ENCODE data around the gene AKAP6. TPM values are rescaled to one million over a fixed set of nuclear protein-coding genes. Genes with fewer than 3 reads are reported as not detected.

AKAP6 gene
- total and polyA plus RNA-seq, 2 of the 8 experiments (the other 6 are each of a cell fraction or from before 2014, with no cell fraction given) = 0.09 to 0.89 TPM

GRCh38 chr14:32559590-32559989 lies 230.5 kb downstream of the AKAP6 start:
- FAIRE-seq = no peak
- H3K4me3 ChIP-seq (ENCODE audit: extremely low read depth in 1 of 4, insufficient read depth in 2 of 4, low read depth in 3 of 4, low read length in 4 of 4) = no peak overlapping the region
- no peaks in the 10 kb centered on the region for H3K27me3 ChIP-seq (replicated peaks in 1 of 4; ENCODE audit: control insufficient read depth in 3 of 4, extremely low read depth in 1 of 4, insufficient read depth in 3 of 4, low read length in 3 of 4)
- H3K23me2 ChIP-seq (ENCODE audit: low read depth, low read length) = no peaks in the 10 kb centered on the region
- no peak overlapping the region for H3K9ac ChIP-seq (replicated peaks in 1 of 4; ENCODE audit: extremely low read depth in 1 of 4, low read depth in 3 of 4, low read length in 3 of 4)
- H3K4me1 ChIP-seq (replicated peaks in 1 of 4; ENCODE audit: control insufficient read depth in 3 of 4, insufficient read depth in 4 of 4, low read length in 3 of 4) = peaks cover 0 to 3% (median 0%) of the 10 kb centered on the region in 4 experiments; a peak in 1 of 7 replicates
- H4K5ac ChIP-seq (ENCODE audit: insufficient read length, low read depth, low read length) = no peak overlapping the region
- no peaks in the 10 kb centered on the region for H3K9me3 ChIP-seq (ENCODE audit: insufficient read depth in 2 of 2, low read depth in 1 of 2, low read length in 1 of 2)
- H4K8ac ChIP-seq (ENCODE audit: extremely low read depth, insufficient read depth, low read length) = no peak overlapping the region
- no peak overlapping the region for H2AK5ac ChIP-seq (ENCODE audit: low read depth, low read length)
- WGBS, 2 experiments (ENCODE audit: extremely low coverage in 1 of 2, insufficient coverage in 1 of 2, insufficient read length in 1 of 2, insufficient replicate concordance in 2 of 2, low coverage in 1 of 2, low lambda C conversion rate in 2 of 2, missing lambda C conversion rate in 1 of 2) = 73% methylated on average over 1 of the region's 1 CpG; no CpG with 5 or more reads in 1 of the 2 experiments
- no peak overlapping the region for H4K91ac ChIP-seq (replicated peaks; ENCODE audit: insufficient read length, low read length)
- ChIA-PET CTCF (ENCODE audit: partially characterized antibody) (interaction anchor here (0.5 to 2.5 kb wide), 16 partner anchors 9 to 1764 kb away, joined by 3 to 13 read pairs (median 3); no protein-coding TSS in a partner anchor), POLR2A (ENCODE audit: partially characterized antibody) (no interaction called here)
- no peak overlapping the region for H3K18ac ChIP-seq (ENCODE audit: extremely low read depth, low read length)
- H3K23ac ChIP-seq (ENCODE audit: insufficient read length) = no peak overlapping the region
- no peak overlapping the region for H3K14ac ChIP-seq (ENCODE audit: insufficient read length)
- no peaks in the 10 kb centered on the region for H4K20me1 ChIP-seq (replicated peaks in 1 of 2; ENCODE audit: control insufficient read depth in 1 of 2, insufficient read depth in 2 of 2, low read length in 2 of 2)
- H2BK5ac ChIP-seq (ENCODE audit: low read depth, low read length) = no peak overlapping the region
- H3K79me1 ChIP-seq (ENCODE audit: low read depth, low read length) = no peaks in the 10 kb centered on the region
- H2BK12ac ChIP-seq (ENCODE audit: low read depth, low read length) = no peak overlapping the region
- no peak overlapping the region for H3K4me2 ChIP-seq (ENCODE audit: insufficient read depth in 1 of 2, low read depth in 2 of 2, low read length in 2 of 2)
- H2BK15ac ChIP-seq (ENCODE audit: low read length) = no peak overlapping the region
- no peak overlapping the region for H2BK20ac ChIP-seq (ENCODE audit: low read length)
- no peak overlapping the region for H2BK120ac ChIP-seq (replicated peaks; ENCODE audit: low read depth, low read length)
- no peak overlapping the region for H3K27ac ChIP-seq (ENCODE audit: low read depth, low read length)
- H3K36me3 ChIP-seq (ENCODE audit: control insufficient read depth in 2 of 4, insufficient read depth in 4 of 4, low read length in 3 of 4) = no peaks in the 10 kb centered on the region
- DNase-seq (ENCODE audit: low read depth in 1 of 2, low spot score in 2 of 2) = no peak
- no peak overlapping the region for H3K56ac ChIP-seq (replicated peaks; ENCODE audit: insufficient read length, low read depth, low read length)
- H3K4ac ChIP-seq (replicated peaks; ENCODE audit: insufficient read length, low read depth, low read length) = no peak overlapping the region
- no peaks in the 10 kb centered on the region for H3K79me2 ChIP-seq (ENCODE audit: control insufficient read depth in 1 of 2, insufficient read depth in 2 of 2, low read length in 2 of 2)
- no peak overlapping the region for H2AFZ ChIP-seq (ENCODE audit: low read length)
- TF ChIP-seq KDM4A (IDR thresholded peaks at IDR 0.05; ENCODE audit: low read depth, low read length, severe bottlenecking) = no peak
- TF ChIP-seq RFX5 (IDR thresholded peaks at IDR 0.05; ENCODE audit: borderline replicate concordance, low read depth, low read length) = no peak
- no peak for TF ChIP-seq FOSL1 (IDR thresholded peaks at IDR 0.05; ENCODE audit: insufficient read depth, low read depth, low read length)
- no peak for TF ChIP-seq POU5F1 (IDR thresholded peaks at IDR 0.05; ENCODE audit: low read depth, low read length)
- no peak for TF ChIP-seq TAF1 (IDR thresholded peaks at IDR 0.05; ENCODE audit: low read depth, low read length)
- no peak for TF ChIP-seq SAP30 (IDR thresholded peaks at IDR 0.05; ENCODE audit: insufficient read depth, insufficient replicate concordance, low read length)
- TF ChIP-seq CBX5 (IDR thresholded peaks at IDR 0.05; ENCODE audit: low read depth, low read length) = no peak
- no peak for TF ChIP-seq E2F6 (IDR thresholded peaks at IDR 0.05)
- TF ChIP-seq, protein P1, sequence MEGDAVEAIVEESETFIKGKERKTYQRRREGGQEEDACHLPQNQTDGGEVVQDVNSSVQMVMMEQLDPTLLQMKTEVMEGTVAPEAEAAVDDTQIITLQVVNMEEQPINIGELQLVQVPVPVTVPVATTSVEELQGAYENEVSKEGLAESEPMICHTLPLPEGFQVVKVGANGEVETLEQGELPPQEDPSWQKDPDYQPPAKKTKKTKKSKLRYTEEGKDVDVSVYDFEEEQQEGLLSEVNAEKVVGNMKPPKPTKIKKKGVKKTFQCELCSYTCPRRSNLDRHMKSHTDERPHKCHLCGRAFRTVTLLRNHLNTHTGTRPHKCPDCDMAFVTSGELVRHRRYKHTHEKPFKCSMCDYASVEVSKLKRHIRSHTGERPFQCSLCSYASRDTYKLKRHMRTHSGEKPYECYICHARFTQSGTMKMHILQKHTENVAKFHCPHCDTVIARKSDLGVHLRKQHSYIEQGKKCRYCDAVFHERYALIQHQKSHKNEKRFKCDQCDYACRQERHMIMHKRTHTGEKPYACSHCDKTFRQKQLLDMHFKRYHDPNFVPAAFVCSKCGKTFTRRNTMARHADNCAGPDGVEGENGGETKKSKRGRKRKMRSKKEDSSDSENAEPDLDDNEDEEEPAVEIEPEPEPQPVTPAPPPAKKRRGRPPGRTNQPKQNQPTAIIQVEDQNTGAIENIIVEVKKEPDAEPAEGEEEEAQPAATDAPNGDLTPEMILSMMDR (IDR thresholded peaks at IDR 0.05; ENCODE audit: control extremely low read depth in 1 of 3, insufficient read depth in 1 of 3, low read depth in 1 of 3, low read length in 3 of 3) = no peak
- TF ChIP-seq GTF2F1 (IDR thresholded peaks at IDR 0.05; ENCODE audit: borderline replicate concordance, low read depth, low read length) = no peak
- no peak for TF ChIP-seq TBP (IDR thresholded peaks at IDR 0.05; ENCODE audit: low read depth, low read length)
